ENCODE measurements around the gene PHF2.

PHF2 gene

GRCh38 chr9:93600504-93600903 is 24.1 kb downstream of the PHF2 start:
- no peaks in the 10 kb centered on the region; the same call in 1 of the 2 replicates for H3K36me3 ChIP-seq
- no peaks in the 10 kb centered on the region for H3K9me3 ChIP-seq (ENCODE audit: severe bottlenecking)
- TF ChIP-seq, protein P1, sequence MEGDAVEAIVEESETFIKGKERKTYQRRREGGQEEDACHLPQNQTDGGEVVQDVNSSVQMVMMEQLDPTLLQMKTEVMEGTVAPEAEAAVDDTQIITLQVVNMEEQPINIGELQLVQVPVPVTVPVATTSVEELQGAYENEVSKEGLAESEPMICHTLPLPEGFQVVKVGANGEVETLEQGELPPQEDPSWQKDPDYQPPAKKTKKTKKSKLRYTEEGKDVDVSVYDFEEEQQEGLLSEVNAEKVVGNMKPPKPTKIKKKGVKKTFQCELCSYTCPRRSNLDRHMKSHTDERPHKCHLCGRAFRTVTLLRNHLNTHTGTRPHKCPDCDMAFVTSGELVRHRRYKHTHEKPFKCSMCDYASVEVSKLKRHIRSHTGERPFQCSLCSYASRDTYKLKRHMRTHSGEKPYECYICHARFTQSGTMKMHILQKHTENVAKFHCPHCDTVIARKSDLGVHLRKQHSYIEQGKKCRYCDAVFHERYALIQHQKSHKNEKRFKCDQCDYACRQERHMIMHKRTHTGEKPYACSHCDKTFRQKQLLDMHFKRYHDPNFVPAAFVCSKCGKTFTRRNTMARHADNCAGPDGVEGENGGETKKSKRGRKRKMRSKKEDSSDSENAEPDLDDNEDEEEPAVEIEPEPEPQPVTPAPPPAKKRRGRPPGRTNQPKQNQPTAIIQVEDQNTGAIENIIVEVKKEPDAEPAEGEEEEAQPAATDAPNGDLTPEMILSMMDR (IDR thresholded peaks at IDR 0.05; ENCODE audit: low read depth, low read length), result no peak
- H3K4me3 ChIP-seq (ENCODE audit: low read depth, low read length), result no peak overlapping the region
- DNase-seq, result peak; percentile 49
- H3K27ac ChIP-seq, result no peak overlapping the region
- no peaks in the 10 kb centered on the region for H3K27me3 ChIP-seq (ENCODE audit: insufficient read depth, low read depth, severe bottlenecking)

DNA sequence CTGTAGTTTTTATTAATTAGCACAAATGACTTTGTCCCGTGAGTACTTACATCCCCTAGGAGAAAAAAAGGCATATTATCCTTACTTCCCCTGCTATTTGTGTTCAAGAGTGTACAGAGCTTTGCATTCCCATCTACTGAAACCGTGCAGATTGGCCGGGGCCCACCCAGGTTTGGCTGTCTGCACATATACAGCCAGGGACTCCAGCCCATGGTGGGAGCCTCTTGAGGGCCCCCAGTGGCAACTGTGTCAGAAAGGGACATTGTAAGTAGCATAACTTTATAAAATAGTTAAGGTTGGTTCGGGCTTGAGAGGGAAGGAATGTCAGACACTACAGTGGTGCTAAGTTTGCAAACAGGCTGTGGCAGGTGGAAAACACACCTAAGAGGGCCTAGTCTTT is 24.7 kb downstream of the PHF2 start:
- H3K4me3 ChIP-seq (ENCODE audit: low read depth, low read length), result no peak overlapping the region
- no peak overlapping the region for H3K27ac ChIP-seq
- H3K9me3 ChIP-seq (ENCODE audit: severe bottlenecking), result no peaks in the 10 kb centered on the region
- no peaks in the 10 kb centered on the region for H3K36me3 ChIP-seq
- TF ChIP-seq, protein P1 (IDR thresholded peaks at IDR 0.05; ENCODE audit: low read depth, low read length), result no peak
- DNase-seq, result no peak
- H3K27me3 ChIP-seq (ENCODE audit: insufficient read depth, low read depth, severe bottlenecking), result no peaks in the 10 kb centered on the region

GRCh38 chr9:93601666-93602065 is 25.3 kb downstream of the PHF2 start:
- Histone ChIP-seq H3K27ac (no peak overlapping the region), H3K36me3 (no peaks in the 10 kb centered on the region), H3K27me3 (ENCODE audit: insufficient read depth, low read depth, severe bottlenecking) (no peaks in the 10 kb centered on the region), H3K4me3 (ENCODE audit: low read depth, low read length) (no peak overlapping the region), H3K9me3 (ENCODE audit: severe bottlenecking) (no peaks in the 10 kb centered on the region)
- TF ChIP-seq, protein P1 (IDR thresholded peaks at IDR 0.05; ENCODE audit: low read depth, low read length), result no peak
- no peak for DNase-seq

GRCh38 chr9:93603011-93603410 is 26.6 kb downstream of the PHF2 start:
- TF ChIP-seq, protein P1 (IDR thresholded peaks at IDR 0.05; ENCODE audit: low read depth, low read length), result no peak

DNA sequence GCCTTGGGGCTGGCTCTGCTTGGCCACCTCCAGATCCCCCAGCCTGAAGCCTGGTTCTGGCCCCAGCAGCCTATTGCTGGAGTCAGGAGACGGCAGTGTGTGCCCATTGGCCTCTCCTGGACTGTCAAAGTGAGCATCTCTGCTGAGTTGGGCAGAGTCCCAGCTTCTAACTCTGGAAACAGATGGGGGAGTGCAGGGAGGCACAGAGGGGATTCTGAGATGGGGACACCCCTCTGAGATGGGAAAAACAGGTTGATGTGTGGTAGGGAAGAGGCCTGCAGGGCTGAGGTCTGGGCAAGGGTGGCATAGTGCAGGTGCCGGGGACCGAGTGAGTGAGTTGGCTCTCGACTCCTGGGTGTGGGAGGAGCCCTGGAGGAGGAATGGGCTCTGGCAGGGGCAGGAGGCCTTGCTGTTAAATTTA is 27.5 kb downstream of the PHF2 start:
- H3K36me3 ChIP-seq, result no peaks in the 10 kb centered on the region
- no peak overlapping the region for H3K4me3 ChIP-seq (ENCODE audit: low read depth, low read length)
- no peaks in the 10 kb centered on the region for H3K27me3 ChIP-seq (ENCODE audit: insufficient read depth, low read depth, severe bottlenecking)
- no peak overlapping the region for H3K27ac ChIP-seq
- TF ChIP-seq, protein P1 (IDR thresholded peaks at IDR 0.05; ENCODE audit: low read depth, low read length), result no peak
- no peak for DNase-seq
- no peaks in the 10 kb centered on the region for H3K9me3 ChIP-seq (ENCODE audit: severe bottlenecking)

More at GRCh38 chr9:93603011-93603410, 26.6 kb downstream of the PHF2 start:
- Histone ChIP-seq H3K27me3 (ENCODE audit: insufficient read depth, low read depth, severe bottlenecking) (no peaks in the 10 kb centered on the region), H3K4me3 (ENCODE audit: low read depth, low read length) (no peak overlapping the region), H3K36me3 (no peaks in the 10 kb centered on the region), H3K9me3 (ENCODE audit: severe bottlenecking) (no peaks in the 10 kb centered on the region), H3K27ac (no peak overlapping the region)
- DNase-seq, result no peak

GRCh38 chr9:93606187-93606586 is 29.8 kb downstream of the PHF2 start:
- no peaks in the 10 kb centered on the region for H3K36me3 ChIP-seq
- TF ChIP-seq, protein P1 (IDR thresholded peaks at IDR 0.05; ENCODE audit: low read depth, low read length), result no peak
- H3K9me3 ChIP-seq (ENCODE audit: severe bottlenecking), result peaks cover 12% of the 10 kb centered on the region
- DNase-seq, result no peak
- H3K27me3 ChIP-seq (ENCODE audit: insufficient read depth, low read depth, severe bottlenecking), result no peaks in the 10 kb centered on the region
- H3K27ac ChIP-seq, result no peak overlapping the region
- no peak overlapping the region for H3K4me3 ChIP-seq (ENCODE audit: low read depth, low read length)

Data from WERI-Rb-1 (cell line).